GM18502 (cell line): ENCODE results near the gene VPS26A.

Experiments used
- ATAC-seq: cut with Tn5 transposase; IDR thresholded peaks from one replicate; pipeline ENCODE4 v1.9.1; 2021; ENCODE audit warnings: mild to moderate bottlenecking; ENCODE audit not compliant: unreplicated experiment, poor library complexity

Gene VPS26A

GRCh38 chr10:69123747-69124562 lies at the start of gene VPS26A:
VPS26A (plus strand) TSS chr10:69124178; CDS start chr10:69124278, 100 bp downstream.
- ATAC-seq: peak; percentile 89

- ATAC-seq: no peak
These were observed 49.4 kb upstream of the VPS26A start for GRCh38 chr10:69074532-69074931.

GRCh38 chr10:69075431-69075830 lies 48.5 kb upstream of the VPS26A start:
- no peak for ATAC-seq

- no peak for ATAC-seq
These were observed 45.7 kb upstream of the VPS26A start for GRCh38 chr10:69078311-69078710.

- ATAC-seq: no peak
These were observed 43.8 kb upstream of the VPS26A start for GRCh38 chr10:69080226-69080625.

GRCh38 chr10:69086001-69086509 lies 37.9 kb upstream of the VPS26A start:
- no peak for ATAC-seq

- peak; percentile 67 for ATAC-seq
These were observed 36.1 kb upstream of the VPS26A start, which contains the start of gene SRGN for GRCh38 chr10:69087590-69088470. SRGN (plus strand) TSS chr10:69088103; CDS start chr10:69088158, 55 bp downstream.

- no peak for ATAC-seq
These were observed 35.6 kb upstream of the VPS26A start for GRCh38 chr10:69088471-69088769.

GRCh38 chr10:69088801-69089501 lies 35.0 kb upstream of the VPS26A start:
- no peak for ATAC-seq

GRCh38 chr10:69089638-69090599 lies 34.1 kb upstream of the VPS26A start:
- peak; percentile 40 for ATAC-seq

GRCh38 chr10:69090685-69091084 lies 33.3 kb upstream of the VPS26A start:
- no peak for ATAC-seq

GRCh38 chr10:69091143-69091651 lies 32.8 kb upstream of the VPS26A start:
- ATAC-seq: no peak

- ATAC-seq: peak; percentile 40
These were observed 30.8 kb upstream of the VPS26A start for GRCh38 chr10:69092959-69093850.

GRCh38 chr10:69093933-69094332 lies 30.0 kb upstream of the VPS26A start:
- ATAC-seq: no peak

- peak; percentile 42 for ATAC-seq
These were observed 27.9 kb upstream of the VPS26A start for GRCh38 chr10:69096045-69096444.

GRCh38 chr10:69097729-69098128 lies 26.2 kb upstream of the VPS26A start:
- no peak for ATAC-seq

- ATAC-seq: no peak
These were observed 23.7 kb upstream of the VPS26A start for GRCh38 chr10:69100136-69100872.
